DOHH2 (cell line): ENCODE measurements around the gene NXF1.
A peak's percentile ranks its signal among the peaks of the same experiment; 100 is the strongest.
"Not testable (repeated sequence)": the region's sequence is repeated elsewhere in the genome, so short reads cannot be mapped to it uniquely, and the experiment has no call there.

Experiments
- H3F3A ChIP-seq: fragments of 200-600 bp; sonication (generic), shearing (Covaris generic); 2 replicates; pipeline ENCODE4 v1.6.0; 2016; ENCODE audit warnings: antibody characterized with exemption, mild to moderate bottlenecking; ENCODE audit not compliant: control insufficient read depth, insufficient read depth
- H3K27ac ChIP-seq: fragments of 200-600 bp; sonication (generic); 2 replicates; pipeline ENCODE4 v1.5.1; 2014; ENCODE audit warnings: low read depth, mild to moderate bottlenecking, low read length, moderate library complexity
- H3K27me3 ChIP-seq: fragments of 200-600 bp; sonication (generic); 2 replicates; pipeline ENCODE4 v1.6.1; 2014; ENCODE audit warnings: mild to moderate bottlenecking, low read length, mixed read lengths; ENCODE audit not compliant: control insufficient read depth
- H3K36me3 ChIP-seq: fragments of 200-600 bp; sonication (generic); 2 replicates; pipeline ENCODE4 v1.6.1; 2014; ENCODE audit warnings: mild to moderate bottlenecking, low read length, moderate library complexity, mixed read lengths; ENCODE audit not compliant: control insufficient read depth
- H3K4me1 ChIP-seq: fragments of 200-600 bp; sonication (generic); 2 replicates; pipeline ENCODE4 v1.6.1; 2014; ENCODE audit warnings: mild to moderate bottlenecking, low read length, mixed read lengths; ENCODE audit not compliant: control insufficient read depth
- H3K4me2 ChIP-seq: fragments of 200-600 bp; sonication (generic); 2 replicates; pipeline ENCODE4 v1.6.0; 2014; ENCODE audit warnings: mild to moderate bottlenecking, low read length, moderate library complexity
- H3K4me3 ChIP-seq: fragments of 200-600 bp; sonication (generic); 2 replicates; pipeline ENCODE4 v1.5.1; 2014; ENCODE audit warnings: mild to moderate bottlenecking, low read length, mixed read lengths
- H3K79me2 ChIP-seq: fragments of 200-600 bp; sonication (generic); 2 replicates; pipeline ENCODE4 v1.6.1; 2014; ENCODE audit warnings: mild to moderate bottlenecking, low read length, mixed read lengths; ENCODE audit not compliant: control insufficient read depth
- H3K9me2 ChIP-seq: fragments of 200-600 bp; sonication (generic); replicated peaks from 2 replicates; pipeline ENCODE4 v1.6.1; 2014; ENCODE audit warnings: mild to moderate bottlenecking, low read length, mixed read lengths; ENCODE audit not compliant: control insufficient read depth
- H3K9me3 ChIP-seq: fragments of 200-600 bp; sonication (generic); 2 replicates; pipeline ENCODE4 v1.6.1; 2014; ENCODE audit warnings: antibody characterized with exemption, low read length, mixed read lengths; ENCODE audit not compliant: control insufficient read depth, insufficient read depth
- H4K20me1 ChIP-seq: fragments of 200-600 bp; sonication (generic); 2 replicates; pipeline ENCODE4 v1.6.0; 2014; ENCODE audit warnings: low read depth, mild to moderate bottlenecking, antibody characterized with exemption, low read length, moderate library complexity; ENCODE audit not compliant: control insufficient read depth, insufficient read depth
- EZH2phosphoT487 ChIP-seq: fragments of 200-600 bp; sonication (generic); IDR thresholded peaks from 2 replicates; pipeline ENCODE4 v1.6.1; 2017; ENCODE audit warnings: borderline replicate concordance, mild to moderate bottlenecking, antibody characterized with exemption, low read length, moderate library complexity, mixed read lengths
- TF ChIP-seq, protein P1 (sequence below): fragments of 200-600 bp; sonication (generic); IDR thresholded peaks from one replicate; pipeline ENCODE4 v1.5.1; 2014; ENCODE audit warnings: antibody characterized with exemption, mild to moderate bottlenecking, low read depth, low read length; ENCODE audit not compliant: poor library complexity, severe bottlenecking

Gene NXF1

DNA sequence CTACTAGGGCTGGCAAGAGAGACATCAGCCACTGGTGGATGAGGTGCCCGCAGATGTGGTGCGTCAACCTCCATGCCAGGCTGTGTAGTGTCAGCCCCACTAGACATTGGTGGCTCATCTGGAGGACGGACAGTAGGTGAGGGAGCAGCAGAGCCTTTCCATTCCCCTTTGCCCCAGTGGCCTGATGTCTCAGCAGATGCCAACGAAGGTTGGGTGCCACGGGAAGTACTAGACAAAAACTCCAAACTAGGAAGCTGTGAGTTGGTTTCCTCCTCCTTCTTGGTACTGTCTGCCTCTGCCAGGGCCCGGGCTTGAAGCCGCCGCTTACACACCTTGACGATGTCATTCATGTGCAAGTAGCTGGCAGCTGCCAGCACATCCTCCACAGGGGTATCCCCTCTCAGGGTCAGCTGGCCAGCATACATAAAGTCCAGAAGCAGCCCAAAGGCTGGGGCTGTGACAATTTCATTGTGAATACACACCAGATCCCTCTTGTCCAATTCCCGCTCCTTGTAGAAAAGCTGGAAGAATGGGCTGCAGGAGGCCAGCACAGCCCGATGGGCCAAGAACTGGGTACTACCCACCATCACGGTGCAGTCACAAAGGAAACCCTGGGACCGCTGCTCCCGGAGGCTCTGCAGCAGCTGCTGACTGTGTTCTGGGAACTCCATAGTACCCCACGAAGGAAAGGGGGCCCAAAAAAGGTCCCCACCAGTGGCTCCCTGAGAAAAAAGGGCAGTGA is 52.1 kb downstream of the NXF1 start:
- Histone ChIP-seq H3K27me3 (no peaks in the 10 kb centered on the region), H3K9me2 (no peaks in the 10 kb centered on the region), H3K9me3 (no peaks in the 10 kb centered on the region), H3K27ac (no peak overlapping the region), H3K36me3 (peaks cover 12% of the 10 kb centered on the region), H3F3A (peaks cover 5% of the 10 kb centered on the region), H4K20me1 (no peaks in the 10 kb centered on the region), H3K4me1 (peaks cover 16% of the 10 kb centered on the region), H3K4me2 (peak overlapping the region; percentile 55), H3K79me2 (peaks cover 20% of the 10 kb centered on the region), H3K4me3 (peak overlapping the region; percentile 93)
- no peak for TF ChIP-seq EZH2phosphoT487
- TF ChIP-seq, protein P1, sequence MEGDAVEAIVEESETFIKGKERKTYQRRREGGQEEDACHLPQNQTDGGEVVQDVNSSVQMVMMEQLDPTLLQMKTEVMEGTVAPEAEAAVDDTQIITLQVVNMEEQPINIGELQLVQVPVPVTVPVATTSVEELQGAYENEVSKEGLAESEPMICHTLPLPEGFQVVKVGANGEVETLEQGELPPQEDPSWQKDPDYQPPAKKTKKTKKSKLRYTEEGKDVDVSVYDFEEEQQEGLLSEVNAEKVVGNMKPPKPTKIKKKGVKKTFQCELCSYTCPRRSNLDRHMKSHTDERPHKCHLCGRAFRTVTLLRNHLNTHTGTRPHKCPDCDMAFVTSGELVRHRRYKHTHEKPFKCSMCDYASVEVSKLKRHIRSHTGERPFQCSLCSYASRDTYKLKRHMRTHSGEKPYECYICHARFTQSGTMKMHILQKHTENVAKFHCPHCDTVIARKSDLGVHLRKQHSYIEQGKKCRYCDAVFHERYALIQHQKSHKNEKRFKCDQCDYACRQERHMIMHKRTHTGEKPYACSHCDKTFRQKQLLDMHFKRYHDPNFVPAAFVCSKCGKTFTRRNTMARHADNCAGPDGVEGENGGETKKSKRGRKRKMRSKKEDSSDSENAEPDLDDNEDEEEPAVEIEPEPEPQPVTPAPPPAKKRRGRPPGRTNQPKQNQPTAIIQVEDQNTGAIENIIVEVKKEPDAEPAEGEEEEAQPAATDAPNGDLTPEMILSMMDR, result no peak

DNA sequence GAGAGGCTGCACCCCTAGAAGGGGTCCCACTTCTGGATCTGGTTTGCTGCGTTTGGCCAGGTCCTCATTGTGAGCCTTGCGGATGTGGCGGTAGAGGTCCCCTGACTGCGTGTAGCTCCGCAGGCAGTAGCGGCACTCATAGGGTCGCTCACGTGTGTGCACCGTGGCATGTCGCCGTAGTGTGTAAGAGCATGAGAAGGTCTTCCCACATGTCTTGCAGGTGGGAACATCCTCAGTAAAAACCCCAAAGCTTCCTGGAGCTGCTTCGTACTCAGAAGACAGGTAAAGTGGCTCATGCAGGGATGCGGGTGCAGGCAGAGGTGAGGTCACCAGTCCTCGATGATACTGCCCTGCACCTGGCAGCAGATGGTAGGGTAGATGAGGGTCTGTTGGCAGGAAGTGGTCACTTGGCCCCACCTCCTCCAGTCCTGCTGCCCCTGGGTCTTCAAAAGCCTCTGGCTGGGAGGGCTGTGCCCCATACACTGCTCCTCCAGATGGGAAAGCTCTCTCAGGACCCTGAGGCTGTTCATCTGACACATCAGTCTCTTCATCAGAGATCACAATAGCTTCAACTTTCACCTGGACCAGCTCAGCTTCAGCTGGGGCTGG is 53.0 kb downstream of the NXF1 start:
- Histone ChIP-seq H3K9me2 (no peaks in the 10 kb centered on the region), H3K79me2 (peaks cover 20% of the 10 kb centered on the region), H3K27me3 (no peaks in the 10 kb centered on the region), H3K9me3 (no peaks in the 10 kb centered on the region), H3K27ac (no peak overlapping the region), H3K36me3 (peaks cover 12% of the 10 kb centered on the region), H4K20me1 (no peaks in the 10 kb centered on the region), H3K4me3 (no peak overlapping the region), H3F3A (peaks cover 13% of the 10 kb centered on the region), H3K4me1 (peaks cover 19% of the 10 kb centered on the region), H3K4me2 (no peak overlapping the region)
- no peak for TF ChIP-seq EZH2phosphoT487
- TF ChIP-seq, protein P1, result no peak

DNA sequence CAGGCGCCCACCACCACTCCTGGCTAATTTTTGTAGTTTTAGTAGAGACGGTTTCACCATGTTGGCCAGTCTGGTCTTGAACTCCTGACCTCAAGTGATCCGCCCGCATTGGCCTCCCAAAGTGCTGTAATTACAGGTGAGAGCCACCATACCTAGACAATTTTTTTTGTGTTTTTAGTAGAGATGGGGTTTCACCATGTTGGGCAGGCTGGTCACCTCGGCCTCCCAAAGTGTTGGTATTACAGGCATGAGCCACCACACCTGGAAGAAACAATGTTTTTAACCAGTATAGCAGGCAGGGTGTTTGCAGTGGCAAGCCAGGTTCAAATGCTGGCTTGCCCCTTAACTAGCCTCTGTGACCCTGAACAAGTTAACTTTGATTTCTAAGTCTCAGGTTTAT is 55.3 kb downstream of the NXF1 start:
- H3K4me2 ChIP-seq, H3K9me3 ChIP-seq, H3K9me2 ChIP-seq, H3K27me3 ChIP-seq, H3K27ac ChIP-seq, H4K20me1 ChIP-seq, H3K4me3 ChIP-seq: not testable (repeated sequence)
- H3F3A ChIP-seq, result peaks cover 11% of the 10 kb centered on the region
- peaks cover 18% of the 10 kb centered on the region for H3K4me1 ChIP-seq
- peaks cover 20% of the 10 kb centered on the region for H3K79me2 ChIP-seq
- peaks cover 12% of the 10 kb centered on the region for H3K36me3 ChIP-seq

DNA sequence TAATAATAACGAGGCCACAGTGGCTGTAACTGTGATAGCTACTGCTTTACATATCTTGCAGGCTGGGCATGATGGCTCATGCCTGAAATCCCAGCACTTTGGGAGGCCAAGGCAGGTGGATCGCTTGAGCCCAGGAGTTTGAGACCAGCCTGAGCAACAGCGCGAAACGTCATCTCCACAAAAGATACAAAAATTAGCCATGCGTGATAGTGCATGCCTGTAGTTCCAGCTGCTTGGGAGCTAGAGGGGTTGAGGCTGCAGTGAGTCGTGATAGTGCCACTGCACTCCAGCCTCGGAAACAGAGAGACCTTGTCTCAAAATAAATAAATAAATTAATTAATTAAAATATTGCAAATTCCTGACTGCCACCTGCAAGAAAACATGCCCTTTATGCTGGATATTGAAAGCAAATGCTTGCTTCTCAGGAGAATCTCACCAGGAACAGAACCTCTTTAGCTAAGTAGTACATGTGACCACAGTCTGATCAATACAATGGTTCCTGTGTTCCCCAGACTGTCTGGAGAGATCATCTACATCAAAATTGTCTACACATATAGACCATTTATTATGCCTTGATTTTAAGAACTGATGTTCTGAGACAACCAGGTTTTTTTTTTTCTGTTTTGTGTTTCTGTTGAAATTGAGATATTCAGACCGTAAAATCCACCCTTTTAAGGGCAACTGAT is 57.6 kb downstream of the NXF1 start:
- H3F3A ChIP-seq, result peaks cover 15% of the 10 kb centered on the region
- H3K79me2 ChIP-seq, result peaks cover 10% of the 10 kb centered on the region
- H4K20me1 ChIP-seq, result no peaks in the 10 kb centered on the region
- no peak overlapping the region for H3K4me2 ChIP-seq
- H3K36me3 ChIP-seq, result peaks cover 8% of the 10 kb centered on the region
- H3K4me3 ChIP-seq, result no peak overlapping the region
- TF ChIP-seq, protein P1, result no peak
- TF ChIP-seq EZH2phosphoT487, result no peak
- H3K27me3 ChIP-seq, result no peaks in the 10 kb centered on the region
- no peaks in the 10 kb centered on the region for H3K9me3 ChIP-seq
- H3K27ac ChIP-seq, result no peak overlapping the region
- no peaks in the 10 kb centered on the region for H3K9me2 ChIP-seq
- H3K4me1 ChIP-seq, result peaks cover 6% of the 10 kb centered on the region; the same call in 1 of the 2 replicates
